Natural killer cell (primary cell): ENCODE results near the gene BAK1. TPM values are rescaled to one million over a fixed set of nuclear protein-coding genes. Genes with fewer than 3 reads are reported as not detected.

Experiments
- ATAC-seq, 3 donors: fragments of 150-1000 bp in 2 of 3; fragments of 200-7000 bp in 1 of 3; cut with Tn5 transposase; 1 replicate in 1 of 3; 2 replicates in 2 of 3; pipeline ENCODE4 v1.10.0; 2021; ENCODE audit warnings: mild to moderate bottlenecking in 2 of 3, moderate library complexity in 2 of 3
- DNase-seq, 2 donors: peaks; one replicate each; pipeline versions ENCODE4 v3.0.0 to v3.0.0-alpha.2; 2013 to 2021; ENCODE audit warnings: mixed read lengths in 1 of 2
- H3K27ac ChIP-seq: one replicate; pipeline ENCODE4 v1.5.1; 2013; ENCODE audit warnings: mild to moderate bottlenecking, low read length
- H3K27me3 ChIP-seq: one replicate; pipeline ENCODE4 v1.6.1; 2013; ENCODE audit warnings: low read length; ENCODE audit not compliant: control insufficient read depth, insufficient read depth
- H3K36me3 ChIP-seq: one replicate; pipeline ENCODE4 v1.6.1; 2013; ENCODE audit warnings: low read length; ENCODE audit not compliant: control insufficient read depth, insufficient read depth
- H3K4me1 ChIP-seq: one replicate; pipeline ENCODE4 v1.6.1; 2013; ENCODE audit warnings: low read length; ENCODE audit not compliant: control insufficient read depth, insufficient read depth
- H3K4me3 ChIP-seq: one replicate; pipeline ENCODE4 v1.5.1; 2013; ENCODE audit warnings: low read length
- H3K9me3 ChIP-seq: one replicate; pipeline ENCODE4 v1.6.1; 2013; ENCODE audit warnings: low read length; ENCODE audit not compliant: control insufficient read depth, insufficient read depth
- H3K27ac Mint-ChIP-seq, 2 donors: one replicate each; pipeline ENCODE4 v1.8.0; 2022; ENCODE audit warnings: mild to moderate bottlenecking in 2 of 2, mixed read lengths in 2 of 2, moderate library complexity in 1 of 2
- H3K27me3 Mint-ChIP-seq, 2 donors: one replicate each; pipeline ENCODE4 v1.8.0; 2022; ENCODE audit warnings: low read depth in 2 of 2, mixed read lengths in 2 of 2
- H3K36me3 Mint-ChIP-seq: one replicate; pipeline ENCODE4 v1.8.0; 2022; ENCODE audit warnings: mixed read lengths
- H3K4me1 Mint-ChIP-seq, 2 donors: one replicate each; pipeline ENCODE4 v1.8.0; 2022; ENCODE audit warnings: mixed read lengths in 2 of 2
- H3K4me3 Mint-ChIP-seq: one replicate; pipeline ENCODE4 v1.8.0; 2022; ENCODE audit warnings: mild to moderate bottlenecking, moderate library complexity, mixed read lengths
- H3K9me3 Mint-ChIP-seq, 2 donors: one replicate each; pipeline ENCODE4 v1.8.0; 2022; ENCODE audit warnings: mixed read lengths in 2 of 2
- CTCF ChIP-seq: fragments of 200-600 bp; IDR thresholded peaks from one replicate; pipeline ENCODE4 v1.8.0; 2022; ENCODE audit warnings: antibody characterized with exemption
- WGBS: methylation state at CpG from one replicate; pipeline ENCODE4 v1.1.7; 2013; ENCODE audit warnings: missing lambda C conversion rate; ENCODE audit not compliant: insufficient coverage; 5-methylcytosine and 5-hydroxymethylcytosine counted together
- intact Hi-C: fragments of 100-400 bp; cut with micrococcal nuclease; formaldehyde crosslinking; loops from one replicate; pipeline ENCODE4 v1.14.2; 2022
- total RNA-seq, 4 donors: library from RNA; stranded (reverse); fragments of 120-200 nt in 1 of 4; gene quantifications; one replicate each; pipeline versions ENCODE4 v1.2.3 to v1.2.4, GENCODE V29; 2013 to 2022

The BAK1 gene
- total RNA-seq, 3 donors from 2014 or later (not counting 1 experiment from before 2014, with no cell fraction given): 36.3 to 49.8 (median 40.7) TPM

DNA sequence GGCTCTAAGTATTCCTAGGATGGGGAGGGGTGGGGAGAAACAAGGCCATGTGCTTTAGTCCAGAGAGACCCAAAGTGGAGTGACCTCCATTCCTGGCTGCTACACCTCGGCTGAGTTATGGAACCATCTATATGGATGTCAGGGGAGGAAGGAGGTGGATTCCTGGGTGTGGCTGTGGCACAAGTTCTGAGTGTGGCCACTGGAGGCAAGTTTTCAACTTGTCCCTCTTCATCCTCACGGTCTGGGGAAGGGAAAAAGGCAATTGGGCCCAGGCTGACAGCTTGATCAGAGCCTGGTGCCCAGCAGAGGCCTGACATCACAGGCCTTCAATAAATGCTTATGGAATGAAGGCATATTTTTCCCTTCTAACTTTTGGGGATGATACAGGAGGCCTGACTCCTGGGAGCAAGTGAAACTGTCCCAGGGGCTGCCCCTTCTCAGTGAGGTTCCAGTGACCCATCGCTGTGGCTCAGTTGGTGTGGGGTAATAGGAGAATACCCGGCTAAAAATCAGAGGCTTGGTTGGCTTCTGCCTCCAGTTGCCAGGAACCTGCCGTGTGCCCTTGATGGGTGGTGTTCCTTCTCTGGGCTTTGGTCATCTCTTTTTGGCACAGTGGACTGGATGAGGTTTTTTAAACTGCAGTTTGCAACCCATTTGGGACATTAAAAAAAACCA lies 39.2 kb upstream of the BAK1 start:
- no peak for ATAC-seq
- Mint-ChIP-seq H3K27ac (peak overlapping the region; percentile 85 to 94), H3K36me3 (no peaks in the 10 kb centered on the region), H3K4me3 (peak overlapping the region; percentile 95), H3K9me3 (no peaks in the 10 kb centered on the region), H3K4me1 (peaks cover 32 to 57% of the 10 kb centered on the region in 2 donors), H3K27me3 (no peaks in the 10 kb centered on the region)
- no peak for DNase-seq
- no peak overlapping the region for H3K4me3 ChIP-seq
- intact Hi-C loops: no loop called here
- peak overlapping the region; percentile 89 for H3K27ac ChIP-seq
- no peaks in the 10 kb centered on the region for H3K9me3 ChIP-seq
- peaks cover 6% of the 10 kb centered on the region for H3K36me3 ChIP-seq
- peaks cover 55% of the 10 kb centered on the region for H3K4me1 ChIP-seq
- no peak for TF ChIP-seq CTCF
- 59% methylated on average over 5 of the region's 5 CpGs for WGBS
- H3K27me3 ChIP-seq: no peaks in the 10 kb centered on the region

GRCh38 chr6:33616913-33617312 lies 36.8 kb upstream of the BAK1 start:
- Histone ChIP-seq H3K4me1 (peaks cover 42% of the 10 kb centered on the region), H3K27ac (peak overlapping the region; percentile 47), H3K4me3 (no peak overlapping the region), H3K27me3 (no peaks in the 10 kb centered on the region), H3K9me3 (no peaks in the 10 kb centered on the region), H3K36me3 (no peaks in the 10 kb centered on the region)
- peak overlapping the region; percentile 77 to 81 for H3K27ac Mint-ChIP-seq
- peak overlapping the region; percentile 74 for H3K4me3 Mint-ChIP-seq
- no peaks in the 10 kb centered on the region for H3K36me3 Mint-ChIP-seq
- no peaks in the 10 kb centered on the region for H3K9me3 Mint-ChIP-seq
- peaks cover 12 to 40% of the 10 kb centered on the region in 2 donors for H3K4me1 Mint-ChIP-seq
- no peaks in the 10 kb centered on the region for H3K27me3 Mint-ChIP-seq
- WGBS: 45% methylated on average over 1 of the region's 4 CpGs
- ATAC-seq: peak; percentile 57 to 83 (median 58)
- intact Hi-C loops: no loop called here
- peak in 1 of 2 donors; percentile 57 for DNase-seq
- no peak for TF ChIP-seq CTCF

DNA sequence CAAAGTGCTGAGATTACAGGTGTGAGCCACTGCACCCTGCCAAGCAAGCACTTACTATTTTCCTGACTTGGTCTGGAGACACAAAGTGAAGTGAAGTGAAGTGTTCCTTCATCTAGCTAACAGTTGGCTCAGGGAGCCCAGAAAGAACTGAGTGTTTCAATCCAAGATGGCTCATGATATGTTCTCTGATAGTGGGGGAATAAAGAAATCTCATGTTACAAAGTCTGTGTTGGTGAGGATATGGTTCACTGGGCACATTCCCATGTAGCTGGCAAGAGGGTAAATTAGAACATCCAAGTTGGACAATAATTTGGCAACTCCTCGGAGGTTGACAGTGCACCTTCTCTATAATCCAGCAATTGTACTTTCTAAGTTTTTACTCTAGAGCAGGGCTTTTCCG lies 36.0 kb upstream of the BAK1 start:
- Mint-ChIP-seq H3K27me3 (no peaks in the 10 kb centered on the region), H3K4me1 (peaks cover 12 to 35% of the 10 kb centered on the region in 2 donors), H3K36me3 (no peaks in the 10 kb centered on the region), H3K4me3 (no peak overlapping the region), H3K9me3 (no peaks in the 10 kb centered on the region), H3K27ac (peak overlapping the region; percentile 77 to 81)
- Histone ChIP-seq H3K4me1 (peaks cover 37% of the 10 kb centered on the region), H3K9me3 (no peaks in the 10 kb centered on the region), H3K27me3 (no peaks in the 10 kb centered on the region), H3K36me3 (no peaks in the 10 kb centered on the region), H3K27ac (peak overlapping the region; percentile 8), H3K4me3 (no peak overlapping the region)
- no peak for TF ChIP-seq CTCF
- intact Hi-C loops: no loop called here
- ATAC-seq (no peak), DNase-seq (no peak)
- WGBS: 97% methylated on average over 2 of the region's 2 CpGs

DNA sequence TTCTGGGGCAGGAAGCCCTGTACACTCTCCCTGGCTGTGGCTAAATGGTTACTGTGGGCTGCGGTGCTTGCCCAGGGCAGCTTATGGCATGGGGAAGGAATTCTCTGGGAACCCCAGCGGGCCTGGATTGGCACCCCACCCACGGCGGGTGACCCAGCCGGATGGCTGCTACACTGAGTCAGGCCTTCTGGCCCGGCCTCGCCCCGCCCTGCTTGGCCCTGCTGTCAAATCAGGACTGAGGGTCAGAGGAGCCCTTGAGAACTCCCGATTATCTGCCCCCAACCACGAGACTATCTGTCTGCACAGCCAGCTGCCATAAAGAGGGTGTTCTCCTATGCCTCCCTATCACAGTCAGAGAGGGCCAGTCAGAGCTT lies 33.7 kb upstream of the BAK1 start:
- no peak overlapping the region for H3K27ac Mint-ChIP-seq
- intact Hi-C loops: no loop called here
- H3K4me3 Mint-ChIP-seq: no peak overlapping the region
- no peak for TF ChIP-seq CTCF
- no peak overlapping the region for H3K27ac ChIP-seq
- H3K36me3 ChIP-seq: no peaks in the 10 kb centered on the region
- H3K9me3 ChIP-seq: no peaks in the 10 kb centered on the region
- H3K27me3 ChIP-seq: no peaks in the 10 kb centered on the region
- 88% methylated on average over 10 of the region's 10 CpGs for WGBS
- peaks cover 23% of the 10 kb centered on the region for H3K4me1 ChIP-seq
- no peaks in the 10 kb centered on the region for H3K36me3 Mint-ChIP-seq
- peaks cover 0 to 4% of the 10 kb centered on the region in 2 donors for H3K27me3 Mint-ChIP-seq
- ATAC-seq: no peak
- H3K9me3 Mint-ChIP-seq: no peaks in the 10 kb centered on the region
- DNase-seq: no peak
- no peak overlapping the region for H3K4me3 ChIP-seq
- peaks cover 0 to 19% of the 10 kb centered on the region in 2 donors for H3K4me1 Mint-ChIP-seq
